NCI-H748 (cell line): ENCODE measurements around the gene IL4R.
"Not testable (repeated sequence)": the region's sequence is repeated elsewhere in the genome, so short reads cannot be mapped to it uniquely, and the experiment has no call there.

Source experiments
- DNase-seq: peaks from one replicate; lab custom pipeline; 2025; ENCODE audit not compliant: unreplicated experiment; lab: John Stamatoyannopoulos, UW

Gene IL4R

GRCh38 chr16:27287887-27288286, 25.9 kb upstream of the IL4R start:
- DNase-seq, result no peak

- DNase-seq, result not testable (repeated sequence)
Measured at GRCh38 chr16:27288313-27288712, 25.5 kb upstream of the IL4R start.

GRCh38 chr16:27289669-27290068, 24.1 kb upstream of the IL4R start:
- DNase-seq, result no peak

- no peak for DNase-seq
Measured at GRCh38 chr16:27290562-27290961, 23.2 kb upstream of the IL4R start.

GRCh38 chr16:27291106-27291505, 22.7 kb upstream of the IL4R start:
- no peak for DNase-seq

GRCh38 chr16:27291722-27292240, 22.0 kb upstream of the IL4R start:
- DNase-seq, result no peak

- no peak for DNase-seq
Measured at GRCh38 chr16:27293343-27293742, 20.4 kb upstream of the IL4R start.

GRCh38 chr16:27298132-27298531, 15.6 kb upstream of the IL4R start:
- no peak for DNase-seq

- no peak for DNase-seq
Measured at GRCh38 chr16:27301236-27301861, 12.4 kb upstream of the IL4R start.

GRCh38 chr16:27302126-27302525, 11.6 kb upstream of the IL4R start:
- DNase-seq, result no peak

- DNase-seq, result no peak
Measured at GRCh38 chr16:27303256-27304100, 10.3 kb upstream of the IL4R start.

- no peak for DNase-seq
Measured at GRCh38 chr16:27304102-27304501, 9.7 kb upstream of the IL4R start.

- no peak for DNase-seq
Measured at GRCh38 chr16:27304881-27305745, 8.7 kb upstream of the IL4R start.

- DNase-seq, result no peak
Measured at GRCh38 chr16:27305839-27306442, 7.8 kb upstream of the IL4R start.

- DNase-seq, result no peak
Measured at GRCh38 chr16:27308792-27309191, 5.0 kb upstream of the IL4R start.

- DNase-seq, result no peak
Measured at GRCh38 chr16:27310576-27311447, 3.0 kb upstream of the IL4R start.

GRCh38 chr16:27311448-27311830, 2.3 kb upstream of the IL4R start:
- DNase-seq, result no peak

- DNase-seq, result no peak
Measured at GRCh38 chr16:27311897-27312303, 1.9 kb upstream of the IL4R start.

- DNase-seq, result no peak
Measured at GRCh38 chr16:27312580-27313421, 973 bp upstream of the IL4R start.
